Ovary (tissue), 9 donors: ENCODE data around the gene RGS9. TPM values are rescaled to one million over a fixed set of nuclear protein-coding genes. Genes with fewer than 3 reads are reported as not detected.

Source experiments
- DNase-seq, 5 donors: peaks; one replicate each; pipeline ENCODE4 v3.0.0-alpha.2; 2019 to 2020
- H3K27ac ChIP-seq, 2 donors: fragments of 200-600 bp; one replicate each; pipeline versions ENCODE4 v1.5.1 to v1.8.0; 2019 to 2022
- H3K27me3 ChIP-seq: fragments of 200-600 bp; one replicate; pipeline ENCODE4 v1.8.0; 2022
- H3K36me3 ChIP-seq: fragments of 200-600 bp; sonication (generic); one replicate; pipeline ENCODE4 v1.5.1; 2019
- H3K4me1 ChIP-seq: one replicate; pipeline ENCODE4 v1.8.1; 2013; ENCODE audit warnings: mild to moderate bottlenecking, moderate library complexity; ENCODE audit not compliant: insufficient read depth
- H3K4me3 ChIP-seq: fragments of 200-600 bp; sonication (generic); one replicate; pipeline ENCODE4 v1.5.1; 2017
- H3K9me3 ChIP-seq, 2 donors: fragments of 200-600 bp in 1 of 2; sonication (generic) in 1 of 2; one replicate each; pipeline versions ENCODE4 v1.5.1 to v1.8.1; 2013 to 2019; ENCODE audit warnings: mild to moderate bottlenecking in 1 of 2, moderate library complexity in 1 of 2
- EP300 ChIP-seq: sonication (generic); formaldehyde crosslinking; IDR thresholded peaks from one replicate; pipeline ENCODE4 v1.6.1; 2017; ENCODE audit warnings: antibody characterized with exemption
- POLR2A ChIP-seq: fragments of 450-650 bp; IDR thresholded peaks from one replicate; pipeline ENCODE4 v1.6.1; 2017; ENCODE audit warnings: antibody characterized with exemption, mild to moderate bottlenecking, moderate library complexity
- WGBS, 3 donors: extraction: QIAGEN DNeasy Blood & Tissue Kit in 1 of 3; methylation state at CpG; one replicate each; pipeline versions ENCODE4 v1.1.5 to v1.1.7; 2013 to 2017; 5-methylcytosine and 5-hydroxymethylcytosine counted together
- intact Hi-C, 4 donors: fragments of 100-400 bp; cut with DNase I; formaldehyde crosslinking; loops; one replicate each; pipeline versions ENCODE4 v1.11.0 to v1.15.1; 2022 to 2023
- polyA plus RNA-seq, 2 donors: library from polyadenylated mRNA; stranded (reverse); fragments of 200-250 nt in 1 of 2; fragments of 350-450 nt in 1 of 2; fragmentation: Illumina TruSeq in 1 of 2; extraction: RNeasy Lipid Tissue Mini Kit (QIAGEN cat#74804) in 1 of 2; gene quantifications; one replicate each; pipeline ENCODE4 v1.2.3, GENCODE V29; 2013 to 2014
- total RNA-seq, 7 donors: library from RNA; depleted of rRNA in 2 of 7; stranded (reverse); fragments of >200 nt in 2 of 7; fragmentation: NEBNext Ultra II Directional in 3 of 7; extraction: Animal tissue kit (Norgen Biotek cat#: 25700) in 3 of 7; gene quantifications; one replicate each; pipeline versions ENCODE4 v1.1.0 to v1.2.4, GENCODE V29; 2016 to 2023
- TF ChIP-seq, protein P1 (sequence below), 3 donors: fragments of 450-650 bp in 2 of 3; fragments of 200-600 bp in 1 of 3; IDR thresholded peaks; one replicate each; pipeline versions ENCODE4 v1.5.1 to v1.8.0; 2016 to 2022; ENCODE audit warnings: antibody characterized with exemption in 3 of 3, mild to moderate bottlenecking in 1 of 3
- donor health status: DM: no; HTN: no; CAD: no; lungs with moderate emphysema.
- donor health status: DM: no; HTN: no; CAD: no.
- donor health status: Bipolar disorder and iron deficiency.
- donor health status: DM: yes; HTN: yes; CAD: no.
- donor health status: DM: no; HTN: no; CAD: no.
- donor health status: DM: yes; HTN: yes; CAD: no.

RGS9 gene
- total and polyA plus RNA-seq, 9 donors, result 5.3 to 15.7 (median 9.1) TPM

DNA sequence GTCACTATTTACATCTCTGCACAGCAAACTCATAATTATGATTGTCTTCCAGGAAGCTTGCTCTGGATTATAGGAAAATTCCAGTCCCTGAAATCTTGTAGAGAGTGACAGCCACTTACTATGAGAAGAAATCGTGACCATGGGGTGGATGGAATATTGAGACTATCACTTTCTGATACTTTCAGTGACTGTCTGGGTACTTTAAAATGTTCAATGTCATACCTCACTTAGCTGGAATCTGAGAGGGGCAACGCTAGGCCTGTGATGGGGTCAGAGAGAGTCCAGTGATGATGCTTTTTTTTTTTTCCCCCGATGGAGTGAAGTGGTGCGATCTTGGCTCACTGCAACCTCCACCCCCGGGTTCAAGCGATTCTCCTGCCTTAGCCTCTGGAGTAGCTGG, 32.2 kb upstream of the RGS9 start:
- Histone ChIP-seq H3K9me3 (no peaks in the 10 kb centered on the region), H3K36me3 (no peaks in the 10 kb centered on the region), H3K4me1 (peaks cover 5% of the 10 kb centered on the region), H3K27ac (peak overlapping the region in 1 of 2 donors; percentile 47), H3K27me3 (no peaks in the 10 kb centered on the region), H3K4me3 (no peak overlapping the region)
- no peak for DNase-seq
- 63 to 64% (median 64%) methylated on average over 6 of the region's 6 CpGs for WGBS, 3 donors
- TF ChIP-seq EP300 (no peak), POLR2A (no peak)
- TF ChIP-seq, protein P1, sequence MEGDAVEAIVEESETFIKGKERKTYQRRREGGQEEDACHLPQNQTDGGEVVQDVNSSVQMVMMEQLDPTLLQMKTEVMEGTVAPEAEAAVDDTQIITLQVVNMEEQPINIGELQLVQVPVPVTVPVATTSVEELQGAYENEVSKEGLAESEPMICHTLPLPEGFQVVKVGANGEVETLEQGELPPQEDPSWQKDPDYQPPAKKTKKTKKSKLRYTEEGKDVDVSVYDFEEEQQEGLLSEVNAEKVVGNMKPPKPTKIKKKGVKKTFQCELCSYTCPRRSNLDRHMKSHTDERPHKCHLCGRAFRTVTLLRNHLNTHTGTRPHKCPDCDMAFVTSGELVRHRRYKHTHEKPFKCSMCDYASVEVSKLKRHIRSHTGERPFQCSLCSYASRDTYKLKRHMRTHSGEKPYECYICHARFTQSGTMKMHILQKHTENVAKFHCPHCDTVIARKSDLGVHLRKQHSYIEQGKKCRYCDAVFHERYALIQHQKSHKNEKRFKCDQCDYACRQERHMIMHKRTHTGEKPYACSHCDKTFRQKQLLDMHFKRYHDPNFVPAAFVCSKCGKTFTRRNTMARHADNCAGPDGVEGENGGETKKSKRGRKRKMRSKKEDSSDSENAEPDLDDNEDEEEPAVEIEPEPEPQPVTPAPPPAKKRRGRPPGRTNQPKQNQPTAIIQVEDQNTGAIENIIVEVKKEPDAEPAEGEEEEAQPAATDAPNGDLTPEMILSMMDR (IDR thresholded peaks at IDR 0.05), result no peak
- intact Hi-C loops, result loop anchor here (5.0 to 10.0 kb wide), 4 partner anchors 48 to 140 kb away; partner anchors contain the start of gene GNA13 (in 2 of the 4)

DNA sequence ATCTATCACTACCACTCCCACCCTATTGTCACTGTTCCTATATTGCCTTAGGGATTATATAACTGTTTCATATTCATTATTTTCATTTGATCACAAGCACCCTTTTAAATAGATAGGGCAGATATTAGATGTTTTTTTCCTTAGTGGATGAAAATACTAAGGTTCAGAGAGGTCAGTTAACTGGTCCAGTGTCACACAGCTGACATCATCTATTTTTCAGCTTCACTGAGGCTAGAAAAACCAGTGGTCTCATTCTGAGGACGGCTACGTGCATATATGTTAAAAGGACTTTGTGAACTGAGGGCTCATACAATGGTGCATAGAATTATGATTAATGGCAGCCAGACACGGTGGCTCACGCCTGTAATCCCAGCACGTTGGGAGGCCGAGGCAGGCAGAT, 29.0 kb upstream of the RGS9 start:
- H3K27me3 ChIP-seq, result no peaks in the 10 kb centered on the region
- peaks cover 5% of the 10 kb centered on the region for H3K4me1 ChIP-seq
- intact Hi-C loops, result loop anchor here (10.0 kb wide), 3 partner anchors 53 to 143 kb away; partner anchors contain the start of gene GNA13 (in 1 of the 4)
- no peak overlapping the region for H3K4me3 ChIP-seq
- H3K27ac ChIP-seq, result no peak overlapping the region
- no peak for TF ChIP-seq EP300
- TF ChIP-seq, protein P1 (IDR thresholded peaks at IDR 0.05), result no peak
- no peak for TF ChIP-seq POLR2A
- no peaks in the 10 kb centered on the region for H3K36me3 ChIP-seq
- 92 to 96% (median 95%) methylated on average over 6 of the region's 6 CpGs for WGBS, 3 donors
- no peak for DNase-seq
- no peaks in the 10 kb centered on the region for H3K9me3 ChIP-seq

DNA sequence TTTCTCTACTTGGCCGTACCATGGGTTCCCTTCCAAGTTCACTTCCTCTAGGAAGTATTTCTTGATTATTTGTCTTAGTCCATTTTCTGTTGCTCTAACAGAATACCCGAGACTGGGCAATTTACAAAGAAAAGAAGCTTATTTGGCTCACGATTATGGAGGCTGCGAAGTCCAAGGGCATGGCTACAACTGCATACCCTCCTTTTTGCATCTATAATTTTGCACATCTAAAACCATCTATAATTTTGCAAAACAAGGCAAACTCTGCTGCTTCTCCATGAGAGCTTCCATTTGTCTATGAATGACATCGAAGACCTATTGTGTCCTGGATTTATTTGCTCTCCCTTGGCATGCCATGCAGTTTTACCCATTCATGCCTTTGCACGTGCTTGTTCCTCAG, 27.6 kb upstream of the RGS9 start:
- DNase-seq, result no peak
- Histone ChIP-seq H3K27ac (no peak overlapping the region), H3K9me3 (no peaks in the 10 kb centered on the region), H3K4me1 (peaks cover 4% of the 10 kb centered on the region), H3K27me3 (no peaks in the 10 kb centered on the region), H3K36me3 (no peaks in the 10 kb centered on the region), H3K4me3 (no peak overlapping the region)
- 43 to 45% (median 43%) methylated on average over 6 of the region's 6 CpGs for WGBS, 3 donors
- intact Hi-C loops, result loop anchor here (10.0 kb wide), 3 partner anchors 55 to 145 kb away; partner anchors contain the start of gene GNA13 (in 1 of the 4)
- TF ChIP-seq, protein P1 (IDR thresholded peaks at IDR 0.05), result no peak
- TF ChIP-seq POLR2A, result no peak
- TF ChIP-seq EP300, result no peak

DNA sequence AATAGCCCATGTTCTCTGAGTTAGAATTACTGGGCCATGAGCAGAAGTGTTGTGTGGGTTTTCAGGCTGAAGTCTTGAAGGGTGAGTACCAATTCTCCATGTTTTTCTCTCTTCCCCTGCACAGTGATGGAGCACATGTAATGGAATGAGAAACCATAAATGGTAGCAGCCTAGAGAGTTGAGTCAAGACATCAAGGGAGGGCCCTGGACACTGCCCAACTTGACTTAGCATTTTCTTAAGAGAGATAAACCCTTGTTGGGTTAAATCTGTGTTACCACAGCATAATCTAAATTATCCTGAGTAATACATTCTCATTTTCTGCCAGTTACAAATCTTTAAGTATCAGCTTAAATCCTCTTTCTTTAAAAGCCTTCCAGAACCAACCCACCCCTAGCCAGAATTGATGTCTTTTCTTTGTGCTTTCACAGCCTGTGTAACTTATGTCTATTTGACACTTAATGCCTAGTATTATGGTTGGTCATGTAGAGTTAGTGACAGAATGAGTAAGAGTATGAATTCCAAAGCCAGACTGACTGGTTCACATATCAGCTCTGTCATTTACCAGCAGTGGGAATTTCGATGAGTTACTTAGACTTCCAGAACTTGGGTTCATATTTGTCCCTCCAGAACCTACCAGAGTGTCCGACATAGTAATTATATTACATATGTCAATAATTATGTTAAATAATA, 27.0 kb upstream of the RGS9 start:
- TF ChIP-seq POLR2A (no peak), EP300 (no peak)
- TF ChIP-seq, protein P1 (IDR thresholded peaks at IDR 0.05), result no peak
- no peak for DNase-seq
- no peak overlapping the region for H3K27ac ChIP-seq
- no peaks in the 10 kb centered on the region for H3K27me3 ChIP-seq
- H3K9me3 ChIP-seq, result no peaks in the 10 kb centered on the region
- H3K4me3 ChIP-seq, result no peak overlapping the region
- WGBS, 3 donors, result 92 to 94% (median 93%) methylated on average over 2 of the region's 2 CpGs
- H3K4me1 ChIP-seq, result peaks cover 3% of the 10 kb centered on the region
- intact Hi-C loops, result loop anchor here (10.0 kb wide), 3 partner anchors 55 to 145 kb away; partner anchors contain the start of gene GNA13 (in 1 of the 4)
- no peaks in the 10 kb centered on the region for H3K36me3 ChIP-seq
